Trophoblast cell (in vitro differentiated cells and primary cell): ENCODE measurements around the gene CLTB.

ENCODE experiments used
- DNase-seq, 2 donors: peaks; one replicate each; pipeline ENCODE4 v3.0.0-alpha.2; 2016
- H2AFZ ChIP-seq: 2 replicates; pipeline ENCODE4 v1.6.1; 2013; ENCODE audit warnings: low read length, moderate library complexity, mild to moderate bottlenecking; ENCODE audit not compliant: insufficient read depth, poor library complexity
- H2AK5ac ChIP-seq: 2 replicates; pipeline ENCODE4 v1.6.1; 2013; ENCODE audit warnings: mild to moderate bottlenecking, low read length
- H2BK120ac ChIP-seq: 2 replicates; pipeline ENCODE4 v1.6.1; 2013; ENCODE audit warnings: low read length, mild to moderate bottlenecking, moderate library complexity; ENCODE audit not compliant: insufficient read depth, poor library complexity
- H2BK12ac ChIP-seq: 2 replicates; pipeline ENCODE4 v1.6.1; 2013; ENCODE audit warnings: mild to moderate bottlenecking, low read length, moderate library complexity
- H2BK5ac ChIP-seq: 2 replicates; pipeline ENCODE4 v1.6.1; 2013; ENCODE audit warnings: low read length, low read depth, moderate library complexity, mild to moderate bottlenecking; ENCODE audit not compliant: poor library complexity
- H3K14ac ChIP-seq: 2 replicates; pipeline ENCODE4 v1.6.1; 2013; ENCODE audit warnings: mild to moderate bottlenecking, low read length
- H3K18ac ChIP-seq: 2 replicates; pipeline ENCODE4 v1.6.1; 2013; ENCODE audit warnings: mild to moderate bottlenecking, low read length
- H3K23ac ChIP-seq: 2 replicates; pipeline ENCODE4 v1.6.1; 2013; ENCODE audit warnings: low read length
- H3K27ac ChIP-seq: 2 replicates; pipeline ENCODE4 v1.5.1; 2013; ENCODE audit warnings: low read depth, mild to moderate bottlenecking, inconsistent platforms, low read length, moderate library complexity
- H3K27me3 ChIP-seq: 2 replicates; pipeline ENCODE4 v1.6.1; 2013; ENCODE audit warnings: inconsistent platforms, mild to moderate bottlenecking, low read length, moderate library complexity; ENCODE audit not compliant: insufficient read depth
- H3K36me3 ChIP-seq, 2 experiments: 1 replicate in 1 of 2; 2 replicates in 1 of 2; pipeline ENCODE4 v1.6.1; 2013; ENCODE audit warnings: low read length in 2 of 2, mild to moderate bottlenecking in 2 of 2, moderate library complexity in 1 of 2; ENCODE audit not compliant: insufficient read depth in 2 of 2, control insufficient read depth in 1 of 2
- H3K4ac ChIP-seq: 2 replicates; pipeline ENCODE4 v1.6.1; 2013; ENCODE audit warnings: low read depth, mild to moderate bottlenecking, low read length, moderate library complexity
- H3K4me1 ChIP-seq, 2 experiments: 1 replicate in 1 of 2; 2 replicates in 1 of 2; pipeline ENCODE4 v1.6.1; 2013; ENCODE audit warnings: low read length in 2 of 2, mild to moderate bottlenecking in 2 of 2, moderate library complexity in 1 of 2; ENCODE audit not compliant: insufficient read depth in 2 of 2, control insufficient read depth in 1 of 2
- H3K4me2 ChIP-seq: 2 replicates; pipeline ENCODE4 v1.6.1; 2013; ENCODE audit warnings: inconsistent platforms, mild to moderate bottlenecking, low read length, moderate library complexity
- H3K4me3 ChIP-seq: 2 replicates; pipeline ENCODE4 v1.5.1; 2013; ENCODE audit warnings: mild to moderate bottlenecking, low read depth, low read length, inconsistent platforms
- H3K79me1 ChIP-seq: one replicate; pipeline ENCODE4 v1.6.1; 2013; ENCODE audit warnings: low read length
- H3K79me2 ChIP-seq: 2 replicates; pipeline ENCODE4 v1.6.1; 2013; ENCODE audit warnings: low read length, mild to moderate bottlenecking; ENCODE audit not compliant: control insufficient read depth, insufficient read depth, poor library complexity
- H3K9ac ChIP-seq: 2 replicates; pipeline ENCODE4 v1.6.1; 2013; ENCODE audit warnings: mild to moderate bottlenecking, low read length
- H3K9me3 ChIP-seq: 2 replicates; pipeline ENCODE4 v1.6.1; 2013; ENCODE audit warnings: low read depth, mild to moderate bottlenecking, control low read depth, inconsistent platforms, low read length; ENCODE audit not compliant: insufficient read depth
- H4K12ac ChIP-seq: 2 replicates; pipeline ENCODE4 v1.6.1; 2013; ENCODE audit warnings: low read depth, mild to moderate bottlenecking, low read length, moderate library complexity
- H4K8ac ChIP-seq: 2 replicates; pipeline ENCODE4 v1.6.1; 2013; ENCODE audit warnings: low read depth, mild to moderate bottlenecking, low read length, moderate library complexity
- H4K91ac ChIP-seq: one replicate; pipeline ENCODE4 v1.6.1; 2013; ENCODE audit warnings: low read depth, mild to moderate bottlenecking, low read length, moderate library complexity
- WGBS: extraction: QIAGEN DNeasy Blood & Tissue Kit; methylation state at CpG from one replicate; pipeline ENCODE4 v1.1.7; 2013; ENCODE audit warnings: missing lambda C conversion rate; ENCODE audit not compliant: insufficient read length, insufficient coverage; ENCODE audit errors: extremely low coverage; 5-methylcytosine and 5-hydroxymethylcytosine counted together

CLTB gene

DNA sequence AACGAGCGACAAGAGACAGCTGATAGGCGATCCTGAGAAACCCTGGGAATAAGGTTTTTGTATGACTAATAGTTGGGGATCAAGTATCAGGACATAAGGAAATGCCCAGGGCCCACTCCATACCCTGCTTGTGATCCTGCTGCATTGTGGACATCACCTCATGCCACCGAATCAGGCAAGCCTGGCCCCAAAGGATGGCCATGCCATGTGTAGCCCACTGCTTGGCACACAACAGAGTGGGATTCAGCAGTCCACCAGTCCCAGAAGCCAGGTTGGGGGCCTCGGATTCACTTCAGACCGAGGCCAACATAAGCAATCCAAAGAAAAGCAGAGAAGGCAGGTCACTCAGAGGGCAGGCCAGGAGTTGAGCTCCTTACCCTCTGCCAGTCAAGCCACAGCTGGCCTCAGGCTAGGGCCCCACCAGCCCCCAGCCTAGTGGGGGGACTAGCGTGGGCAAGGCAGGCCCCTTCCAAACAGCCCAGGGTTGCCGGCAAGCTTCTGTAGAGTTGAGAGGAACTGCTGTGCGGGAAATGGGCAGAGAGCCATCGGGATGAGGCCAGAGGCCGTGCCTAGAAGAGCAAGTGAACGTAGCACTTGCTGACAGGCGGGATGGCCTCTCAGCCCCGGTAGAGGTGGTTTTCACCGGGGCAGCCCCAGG, 33.0 kb downstream of the CLTB start:
- no peak overlapping the region for H4K12ac ChIP-seq
- H3K9ac ChIP-seq: no peak overlapping the region
- no peak overlapping the region for H3K4me3 ChIP-seq
- H3K79me2 ChIP-seq: peaks cover 5% of the 10 kb centered on the region
- H2AFZ ChIP-seq: no peak overlapping the region
- no peak overlapping the region for H2BK12ac ChIP-seq
- H3K36me3 ChIP-seq: peaks cover 32 to 42% of the 10 kb centered on the region in 2 experiments
- WGBS: no CpG with 5 or more reads among the region's 15 CpGs
- no peaks in the 10 kb centered on the region for H3K27me3 ChIP-seq
- DNase-seq: no peak
- peaks cover 5% of the 10 kb centered on the region for H3K9me3 ChIP-seq
- no peak overlapping the region for H3K4me2 ChIP-seq
- no peak overlapping the region for H2BK120ac ChIP-seq
- H3K23ac ChIP-seq: no peak overlapping the region
- H2BK5ac ChIP-seq: no peak overlapping the region
- H2AK5ac ChIP-seq: no peak overlapping the region
- H3K18ac ChIP-seq: no peak overlapping the region
- H3K4ac ChIP-seq: no peak overlapping the region
- no peak overlapping the region for H3K27ac ChIP-seq
- peaks cover 0 to 5% of the 10 kb centered on the region in 2 experiments for H3K4me1 ChIP-seq
- no peak overlapping the region for H3K14ac ChIP-seq
- H3K79me1 ChIP-seq: peaks cover 4% of the 10 kb centered on the region
- H4K8ac ChIP-seq: no peak overlapping the region
- no peak overlapping the region for H4K91ac ChIP-seq

GRCh38 chr5:176382721-176383120, 33.6 kb downstream of the CLTB start:
- Histone ChIP-seq H3K27ac (no peak overlapping the region), H2BK120ac (no peak overlapping the region), H2BK5ac (no peak overlapping the region), H3K4ac (no peak overlapping the region), H3K27me3 (no peaks in the 10 kb centered on the region), H3K4me2 (no peak overlapping the region), H3K4me3 (no peak overlapping the region), H3K9ac (no peak overlapping the region), H3K36me3 (peaks cover 32 to 42% of the 10 kb centered on the region in 2 experiments), H3K23ac (no peak overlapping the region), H3K79me2 (no peaks in the 10 kb centered on the region), H4K91ac (no peak overlapping the region), H3K79me1 (no peaks in the 10 kb centered on the region), H2AK5ac (no peak overlapping the region), H3K14ac (no peak overlapping the region), H4K8ac (no peak overlapping the region), H4K12ac (no peak overlapping the region), H3K18ac (no peak overlapping the region), H2BK12ac (no peak overlapping the region), H3K4me1 (peaks cover 0 to 5% of the 10 kb centered on the region in 2 experiments), H3K9me3 (peaks cover 5% of the 10 kb centered on the region), H2AFZ (no peak overlapping the region)
- no peak for DNase-seq
- no CpG with 5 or more reads among the region's 3 CpGs for WGBS

DNA sequence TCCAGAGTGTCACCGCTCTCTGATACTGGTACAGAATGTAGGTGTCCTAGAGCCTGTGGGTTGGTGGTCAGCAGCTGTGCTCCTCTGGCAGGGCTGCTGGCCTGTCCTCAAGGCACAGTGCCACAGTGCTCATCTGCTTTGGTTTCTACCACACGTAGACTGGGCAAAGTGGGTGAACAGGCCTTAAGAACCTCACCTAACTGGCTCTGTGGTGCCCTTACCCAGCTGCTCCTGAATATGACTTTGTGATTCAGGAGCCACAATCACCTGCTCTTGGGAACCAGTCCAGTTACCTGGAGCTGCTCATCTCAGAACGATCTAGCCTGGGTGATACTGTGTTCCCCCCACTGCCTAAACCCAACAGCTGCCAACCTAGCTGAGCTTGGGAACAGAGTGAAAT, 34.4 kb downstream of the CLTB start:
- no peak overlapping the region for H2BK5ac ChIP-seq
- no peak overlapping the region for H2BK12ac ChIP-seq
- WGBS: no CpG with 5 or more reads among the region's 3 CpGs

GRCh38 chr5:176381423-176381822, 34.9 kb downstream of the CLTB start:
- Histone ChIP-seq H3K27me3 (no peaks in the 10 kb centered on the region), H4K91ac (no peak overlapping the region), H3K79me2 (no peaks in the 10 kb centered on the region), H3K23ac (no peak overlapping the region), H3K9me3 (peaks cover 5% of the 10 kb centered on the region), H2AK5ac (no peak overlapping the region), H4K8ac (no peak overlapping the region), H3K18ac (no peak overlapping the region), H3K4ac (no peak overlapping the region), H3K36me3 (peaks cover 32 to 42% of the 10 kb centered on the region in 2 experiments), H3K4me3 (no peak overlapping the region), H2BK5ac (no peak overlapping the region), H3K79me1 (no peaks in the 10 kb centered on the region), H3K4me2 (no peak overlapping the region), H3K27ac (no peak overlapping the region), H3K9ac (no peak overlapping the region), H2BK120ac (no peak overlapping the region), H2AFZ (no peak overlapping the region), H4K12ac (no peak overlapping the region), H3K4me1 (no peaks in the 10 kb centered on the region), H3K14ac (no peak overlapping the region), H2BK12ac (no peak overlapping the region)
- DNase-seq: no peak
- WGBS: no CpG with 5 or more reads among the region's 3 CpGs

More for the DNA sequence above, 34.4 kb downstream of the CLTB start:
- Histone ChIP-seq H3K27ac (no peak overlapping the region), H3K79me2 (no peaks in the 10 kb centered on the region), H3K4ac (no peak overlapping the region), H3K9ac (no peak overlapping the region), H2AFZ (no peak overlapping the region), H3K27me3 (no peaks in the 10 kb centered on the region), H4K12ac (no peak overlapping the region), H2AK5ac (no peak overlapping the region), H3K4me1 (no peaks in the 10 kb centered on the region), H3K4me3 (no peak overlapping the region), H3K18ac (no peak overlapping the region), H3K79me1 (no peaks in the 10 kb centered on the region), H3K4me2 (no peak overlapping the region), H4K8ac (no peak overlapping the region), H2BK120ac (no peak overlapping the region), H3K36me3 (peaks cover 32 to 42% of the 10 kb centered on the region in 2 experiments), H3K14ac (no peak overlapping the region), H3K23ac (no peak overlapping the region), H4K91ac (no peak overlapping the region), H3K9me3 (peaks cover 5% of the 10 kb centered on the region)
- no peak for DNase-seq
